GM19043 (cell line): ENCODE results near the gene BACH2.
"Not testable (repeated sequence)": the region's sequence is repeated elsewhere in the genome, so short reads cannot be mapped to it uniquely, and the experiment has no call there.

Experiments used
- ATAC-seq: cut with Tn5 transposase; IDR thresholded peaks from one replicate; pipeline ENCODE4 v1.9.1; 2021; ENCODE audit warnings: low read depth; ENCODE audit not compliant: unreplicated experiment

BACH2 gene

GRCh38 chr6:90045535-90045934 lies 251.1 kb downstream of the BACH2 start:
- no peak for ATAC-seq

- ATAC-seq, result no peak
These were observed 251.7 kb downstream of the BACH2 start for GRCh38 chr6:90044833-90045381.

GRCh38 chr6:90044182-90044832 lies 252.3 kb downstream of the BACH2 start:
- ATAC-seq, result no peak

GRCh38 chr6:90040931-90041330 lies 255.7 kb downstream of the BACH2 start:
- no peak for ATAC-seq

- ATAC-seq, result no peak
These were observed 256.7 kb downstream of the BACH2 start for GRCh38 chr6:90039911-90040310.

GRCh38 chr6:90038961-90039653 lies 257.5 kb downstream of the BACH2 start:
- no peak for ATAC-seq

GRCh38 chr6:90036963-90037362 lies 259.7 kb downstream of the BACH2 start:
- ATAC-seq, result no peak

GRCh38 chr6:90035047-90035723 lies 261.5 kb downstream of the BACH2 start:
- ATAC-seq, result no peak

GRCh38 chr6:90033746-90034271 lies 262.8 kb downstream of the BACH2 start:
- no peak for ATAC-seq

GRCh38 chr6:90032489-90033212 lies 264.0 kb downstream of the BACH2 start:
- ATAC-seq, result not testable (repeated sequence)

- no peak for ATAC-seq
These were observed 267.5 kb downstream of the BACH2 start for GRCh38 chr6:90028995-90029635.

GRCh38 chr6:90028066-90028778 lies 268.4 kb downstream of the BACH2 start:
- no peak for ATAC-seq

GRCh38 chr6:90026216-90026615 lies 270.4 kb downstream of the BACH2 start:
- no peak for ATAC-seq

GRCh38 chr6:90025523-90026061 lies 271.1 kb downstream of the BACH2 start:
- ATAC-seq, result no peak

- no peak for ATAC-seq
These were observed 272.0 kb downstream of the BACH2 start for GRCh38 chr6:90024633-90025032.

- no peak for ATAC-seq
These were observed 274.9 kb downstream of the BACH2 start for GRCh38 chr6:90021711-90022110.

- ATAC-seq, result no peak
These were observed 275.9 kb downstream of the BACH2 start for GRCh38 chr6:90020746-90021145.

- ATAC-seq, result no peak
These were observed 277.4 kb downstream of the BACH2 start for GRCh38 chr6:90019216-90019615.

GRCh38 chr6:90015883-90016282 lies 280.8 kb downstream of the BACH2 start:
- no peak for ATAC-seq
